Activated CD4-positive, CD25-positive, alpha-beta regulatory T cell treated with anti-CD3 and anti-CD28 coated beads, Interleukin-2, amount 50 U/mL, for 72 hours (primary cell): Measurements from ENCODE around the gene IKZF2.
"Not testable (repeated sequence)": the region's sequence is repeated elsewhere in the genome, so short reads cannot be mapped to it uniquely, and the experiment has no call there.

Experiments used
- DNase-seq: peaks from one replicate; pipeline ENCODE4 v3.0.0; 2021

The IKZF2 gene

GRCh38 chr2:213021971-213022899 lies 129.2 kb downstream of the IKZF2 start:
- no peak for DNase-seq

DNA sequence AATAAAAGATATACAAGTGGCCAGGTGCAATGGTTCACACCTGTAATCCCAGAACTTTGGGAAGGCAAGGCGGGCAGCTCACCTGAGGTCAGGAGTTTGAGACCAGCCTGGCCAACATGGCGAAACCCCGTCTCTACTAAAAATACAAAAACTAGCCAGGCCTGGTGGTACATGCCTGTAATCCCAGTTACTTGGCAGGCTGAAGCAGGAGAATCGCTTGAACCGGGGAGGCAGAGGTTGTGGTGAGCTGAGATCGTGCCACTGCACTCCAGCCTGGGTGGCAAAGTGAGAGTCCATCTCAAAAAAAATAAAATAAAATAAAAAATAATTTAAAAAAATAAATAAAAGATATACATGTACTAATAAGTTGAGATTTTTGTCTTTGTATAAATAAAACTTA lies 130.5 kb downstream of the IKZF2 start:
- DNase-seq = not testable (repeated sequence)

- no peak for DNase-seq
These were observed 131.1 kb downstream of the IKZF2 start for GRCh38 chr2:213020268-213020667.

- no peak for DNase-seq
These were observed 132.0 kb downstream of the IKZF2 start for GRCh38 chr2:213019368-213019767.

DNA sequence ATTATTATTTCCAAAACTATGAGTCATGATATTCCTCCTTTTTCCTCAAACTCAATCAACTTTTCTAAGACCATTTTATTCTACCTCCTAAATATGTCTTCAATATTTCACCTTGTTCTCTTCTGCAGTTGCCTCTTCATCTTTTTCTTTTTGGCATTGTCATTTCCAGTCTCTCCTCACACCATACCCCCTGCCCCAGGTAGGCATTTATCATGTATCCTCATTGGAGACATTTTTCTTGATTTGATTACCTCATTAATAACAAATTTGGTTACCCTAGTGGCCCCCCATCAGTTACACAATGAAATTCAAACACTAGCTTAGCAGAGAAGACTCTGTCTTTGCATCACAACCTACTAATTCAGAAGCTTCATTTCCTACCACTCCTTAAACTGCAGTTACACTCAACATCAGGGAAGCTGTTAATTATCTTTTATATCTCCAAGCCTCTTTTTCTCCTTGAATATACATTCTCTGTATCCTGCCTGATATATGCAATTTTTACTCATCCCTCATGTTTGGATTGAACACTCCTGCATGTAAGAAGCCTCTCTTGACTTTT lies 133.0 kb downstream of the IKZF2 start:
- DNase-seq = no peak

- no peak for DNase-seq
These were observed 134.0 kb downstream of the IKZF2 start for GRCh38 chr2:213017404-213017803.

DNA sequence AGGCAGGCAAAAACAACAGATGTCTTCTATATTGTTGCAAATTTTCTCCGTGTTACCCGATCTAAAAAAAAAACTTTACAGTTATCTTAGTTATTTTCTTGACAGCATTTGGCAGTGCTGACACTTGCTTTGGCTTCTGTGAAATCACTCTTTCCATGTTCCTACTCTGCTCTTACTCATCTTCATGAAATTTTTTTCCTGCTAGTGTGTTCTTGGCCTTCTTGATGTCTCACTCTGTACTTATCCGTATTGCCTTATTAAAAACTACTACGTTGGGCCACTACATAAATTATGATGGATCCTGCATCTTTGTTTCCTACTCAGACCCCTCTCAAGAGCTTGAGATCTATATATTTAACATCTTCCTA lies 134.4 kb downstream of the IKZF2 start:
- no peak for DNase-seq

DNA sequence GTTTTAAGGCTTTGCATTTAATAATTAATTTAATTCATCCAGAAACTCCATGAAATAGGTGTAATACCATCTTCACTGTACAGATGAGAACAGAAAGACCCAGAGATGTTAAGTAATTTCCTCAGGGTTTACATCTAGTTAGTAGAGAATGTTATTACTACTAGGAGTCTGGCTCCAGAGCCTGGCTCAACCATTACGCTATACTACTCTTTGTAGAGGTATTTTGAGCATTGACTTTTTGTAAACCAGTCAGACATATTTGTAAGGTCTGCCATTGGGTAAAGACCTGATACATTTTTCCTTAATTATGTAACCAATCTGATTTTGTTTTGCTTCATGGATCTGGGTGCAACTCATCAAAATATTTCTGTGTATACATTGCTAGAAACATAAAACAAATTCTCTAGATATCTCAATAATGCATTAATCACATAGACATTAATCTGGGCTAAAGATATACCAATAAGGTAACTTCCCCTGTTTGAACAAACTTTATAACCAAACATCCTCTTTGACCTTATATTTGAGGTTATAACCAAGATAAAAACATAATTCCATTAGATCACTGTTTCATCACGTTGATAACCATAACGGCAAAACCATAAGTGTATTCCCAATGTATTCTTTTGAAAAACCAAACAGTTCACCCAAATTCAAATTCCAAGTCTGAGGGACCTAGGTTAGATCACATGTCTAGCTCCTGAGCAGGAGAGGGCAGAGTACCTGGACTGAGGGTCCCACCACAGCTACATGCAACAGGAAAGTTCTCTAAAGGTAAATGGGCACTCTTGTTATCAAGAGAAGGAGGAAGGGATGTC lies 135.0 kb downstream of the IKZF2 start:
- no peak for DNase-seq

DNA sequence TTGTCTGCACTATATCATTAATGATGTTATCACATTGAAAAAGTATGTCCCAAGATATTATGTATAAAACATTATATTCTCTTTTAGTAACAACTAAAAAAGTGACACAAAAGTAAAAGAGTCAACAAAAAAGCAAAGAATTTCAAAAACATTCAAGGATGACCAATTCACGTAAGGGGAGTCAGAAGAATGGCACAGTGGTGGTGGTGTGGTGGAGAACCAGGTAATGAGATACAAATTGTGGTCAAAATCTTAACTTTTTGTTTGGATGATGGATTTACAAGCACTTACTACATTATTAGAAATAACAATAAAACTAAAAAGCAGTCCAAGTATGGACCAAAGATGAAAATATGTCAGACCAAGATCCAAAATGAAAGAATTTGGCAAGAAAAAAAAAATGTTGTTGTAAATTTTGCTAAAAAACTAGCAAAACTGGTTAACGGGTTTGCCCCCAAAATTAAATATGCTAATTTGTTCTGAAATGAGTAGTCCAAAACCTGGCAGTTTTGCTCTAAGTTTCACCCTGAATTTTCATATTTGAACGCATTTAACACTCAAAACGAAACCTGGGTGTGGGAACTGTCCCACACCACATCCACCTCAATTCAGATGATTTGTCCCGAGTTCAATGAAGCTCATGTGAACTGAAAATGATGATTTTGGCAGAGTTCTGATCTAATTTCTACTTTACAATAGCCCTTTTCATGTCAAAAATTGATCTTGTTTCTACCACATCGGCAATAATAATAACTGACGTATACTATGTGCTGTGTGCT lies 135.8 kb downstream of the IKZF2 start:
- no peak for DNase-seq

- no peak for DNase-seq
These were observed 137.4 kb downstream of the IKZF2 start for GRCh38 chr2:213013979-213014378.

DNA sequence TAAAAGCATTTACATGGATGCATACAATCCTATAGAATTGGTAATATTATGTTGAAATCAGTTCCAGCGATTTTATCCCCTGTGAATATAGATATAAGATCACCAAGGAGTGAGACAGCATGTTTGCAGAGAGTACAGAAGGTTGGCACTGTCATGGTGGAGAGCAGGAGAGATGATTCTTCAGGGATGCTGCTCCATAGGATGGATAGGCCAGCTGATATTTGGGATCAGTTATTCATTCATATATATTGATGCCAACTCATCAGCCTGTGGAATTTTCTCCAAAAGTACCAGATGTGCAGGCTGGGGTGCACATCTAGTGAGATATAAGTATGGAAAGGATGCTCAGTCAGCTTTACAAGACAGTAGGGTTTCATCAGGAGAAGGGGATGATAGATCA lies 139.9 kb downstream of the IKZF2 start:
- DNase-seq = no peak

- DNase-seq = no peak
These were observed 141.2 kb downstream of the IKZF2 start for GRCh38 chr2:213010106-213010779.

- DNase-seq = no peak
These were observed 144.0 kb downstream of the IKZF2 start for GRCh38 chr2:213007290-213007838.

DNA sequence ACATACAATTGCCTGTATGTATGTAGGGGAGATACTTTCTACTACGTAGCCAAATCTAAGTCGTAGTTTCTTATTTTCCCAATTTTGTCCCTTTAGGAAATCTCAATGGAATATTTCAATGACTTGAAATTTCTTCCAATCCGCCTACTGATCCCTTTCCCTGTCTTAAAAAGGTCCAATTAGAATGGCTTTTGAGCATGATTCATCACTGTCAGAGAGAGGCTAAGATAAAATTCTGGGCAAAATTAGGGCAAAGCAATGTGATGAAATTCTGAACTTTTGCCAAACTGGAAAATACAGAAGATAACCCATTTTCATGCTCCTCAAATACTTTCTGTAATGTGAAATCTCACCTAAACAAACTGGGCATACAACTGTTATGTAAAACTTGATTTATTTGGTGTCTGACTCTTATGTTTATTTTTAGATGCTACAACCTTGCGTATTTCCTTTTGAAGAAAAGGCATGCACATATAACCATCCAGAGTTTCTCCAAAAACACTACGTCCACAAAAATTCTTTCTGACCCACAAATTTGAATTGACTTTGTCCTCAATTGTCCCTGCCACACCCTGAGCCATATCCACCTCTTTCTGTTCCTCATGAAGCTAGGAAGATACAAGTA lies 147.1 kb downstream of the IKZF2 start:
- no peak for DNase-seq

GRCh38 chr2:213002383-213002782 lies 149.0 kb downstream of the IKZF2 start:
- no peak for DNase-seq

- DNase-seq = no peak
These were observed 150.0 kb downstream of the IKZF2 start for GRCh38 chr2:213001297-213001910.

DNA sequence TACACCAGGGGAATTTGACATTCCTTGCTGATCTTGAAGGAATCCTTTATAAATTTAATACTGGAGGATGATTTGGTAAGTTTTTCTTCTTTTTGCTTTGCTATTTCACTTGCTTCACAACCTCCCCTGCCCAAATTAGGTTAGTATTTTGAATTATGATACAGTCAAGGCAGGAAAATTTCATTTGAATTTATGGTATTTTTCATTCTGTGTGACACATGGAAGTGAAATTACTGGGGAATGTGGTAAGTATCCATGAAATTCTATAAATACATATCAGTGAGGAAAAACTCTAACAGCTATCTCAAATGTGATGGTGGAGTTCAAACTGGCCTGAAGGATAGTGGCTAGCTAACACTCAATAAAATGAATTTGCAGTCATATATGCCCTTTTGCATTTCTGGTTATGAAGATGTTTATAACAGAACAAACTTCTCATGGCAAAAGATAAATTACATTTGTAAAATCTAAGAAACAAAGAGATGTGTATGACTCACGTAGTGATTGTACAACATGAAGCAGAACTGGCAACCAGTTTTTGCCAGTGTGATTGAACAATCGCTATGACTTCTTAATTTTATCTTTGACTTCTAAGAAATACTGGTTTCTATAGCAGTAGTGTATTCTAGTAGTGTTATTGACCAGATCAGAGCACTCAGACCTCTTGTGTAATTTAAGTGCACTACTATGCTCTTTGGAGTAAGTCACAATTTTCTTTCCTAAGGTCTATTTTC lies 152.6 kb downstream of the IKZF2 start:
- DNase-seq = no peak

GRCh38 chr2:212997526-212998020 lies 153.8 kb downstream of the IKZF2 start:
- DNase-seq = no peak

GRCh38 chr2:212995920-212996319 lies 155.5 kb downstream of the IKZF2 start:
- no peak for DNase-seq

DNA sequence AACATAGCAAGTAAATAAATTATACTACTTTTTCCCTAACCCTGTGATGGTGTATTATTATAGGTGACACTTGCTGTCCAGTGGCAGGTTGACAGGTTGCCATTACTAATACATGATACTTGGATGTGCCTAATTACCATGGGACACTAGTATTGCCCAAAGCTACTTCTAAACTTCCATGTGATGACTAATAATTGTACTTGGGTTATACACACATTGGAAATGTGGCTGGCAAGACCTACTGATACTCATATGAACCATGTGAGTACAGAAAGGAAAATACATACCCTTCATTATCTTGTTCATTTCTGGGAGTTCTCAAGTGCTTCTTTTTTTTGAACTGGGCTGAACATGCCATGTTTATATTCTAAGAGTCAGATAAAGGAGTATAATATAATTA lies 156.4 kb downstream of the IKZF2 start:
- DNase-seq = no peak
